Suprapubic skin (tissue), 4 donors: ENCODE measurements around the gene OCRL. TPM values are rescaled to one million over a fixed set of nuclear protein-coding genes. Genes with fewer than 3 reads are reported as not detected.

Experiments used
- DNase-seq, 2 donors: peaks; one replicate each; pipeline ENCODE4 v3.0.0-alpha.2; 2019; ENCODE audit warnings: low spot score in 2 of 2
- H3K27ac ChIP-seq: fragments of 200-600 bp; sonication (generic); one replicate; pipeline ENCODE4 v1.5.1; 2019
- H3K27me3 ChIP-seq: fragments of 200-600 bp; sonication (generic); one replicate; pipeline ENCODE4 v1.5.1; 2019
- H3K36me3 ChIP-seq: fragments of 200-600 bp; sonication (generic); one replicate; pipeline ENCODE4 v1.5.1; 2019
- H3K4me1 ChIP-seq: fragments of 200-600 bp; sonication (generic); one replicate; pipeline ENCODE4 v1.5.1; 2019
- H3K4me3 ChIP-seq: fragments of 200-600 bp; sonication (generic); one replicate; pipeline ENCODE4 v1.5.1; 2019; ENCODE audit warnings: mild to moderate bottlenecking
- H3K9me3 ChIP-seq: fragments of 200-600 bp; sonication (generic); one replicate; pipeline ENCODE4 v1.5.1; 2019
- CTCF ChIP-seq, 2 donors: fragments of 200-600 bp in 1 of 2; fragments of 450-650 bp in 1 of 2; sonication (generic) in 1 of 2; IDR thresholded peaks; one replicate each; pipeline ENCODE4 v1.5.1; 2016 to 2019; ENCODE audit warnings: antibody characterized with exemption in 2 of 2, mild to moderate bottlenecking in 1 of 2, moderate library complexity in 1 of 2
- EP300 ChIP-seq: sonication (generic); formaldehyde crosslinking; IDR thresholded peaks from one replicate; pipeline ENCODE4 v1.6.1; 2017; ENCODE audit warnings: antibody characterized with exemption
- POLR2A ChIP-seq, 2 donors: fragments of 450-650 bp; IDR thresholded peaks; one replicate each; pipeline ENCODE4 v1.6.1; 2017; ENCODE audit warnings: antibody characterized with exemption in 2 of 2, mild to moderate bottlenecking in 2 of 2, moderate library complexity in 2 of 2
- POLR2AphosphoS5 ChIP-seq, 3 donors: sonication (generic); formaldehyde crosslinking; IDR thresholded peaks; one replicate each; pipeline ENCODE4 v1.6.1; 2017; ENCODE audit warnings: antibody characterized with exemption in 3 of 3
- WGBS: methylation state at CpG from one replicate; pipeline ENCODE4 v1.1.5; 2018; 5-methylcytosine and 5-hydroxymethylcytosine counted together
- total RNA-seq, 4 donors: library from RNA; depleted of rRNA; stranded (reverse); fragments of >200 nt; gene quantifications; one replicate each; pipeline ENCODE4 v1.1.0, GENCODE V29; 2016

OCRL gene
- total RNA-seq, 4 donors from 2014 or later = 15.0 to 35.4 (median 16.3) TPM

DNA sequence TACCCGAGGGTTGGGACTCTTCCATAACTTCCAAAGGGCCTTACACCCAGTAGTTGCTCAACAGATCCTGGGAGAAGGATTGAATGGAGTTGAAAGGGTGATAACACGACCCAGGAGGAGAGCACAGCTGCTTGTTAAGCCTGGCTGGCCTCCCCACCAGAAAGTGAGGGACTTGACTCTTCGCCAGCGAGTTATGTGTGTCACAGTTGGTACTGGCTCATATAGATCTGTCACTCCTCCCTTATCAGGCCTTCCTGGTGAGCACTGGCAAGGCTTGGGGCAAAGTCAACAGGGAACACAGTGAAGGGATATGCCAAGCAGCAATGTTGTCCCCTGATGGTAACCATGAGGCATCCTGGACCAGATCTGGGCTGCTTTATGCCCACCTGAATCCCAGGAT lies 78.9 kb downstream of the OCRL start:
- Histone ChIP-seq H3K27ac (no peak overlapping the region), H3K36me3 (no peaks in the 10 kb centered on the region), H3K27me3 (no peaks in the 10 kb centered on the region), H3K9me3 (no peaks in the 10 kb centered on the region), H3K4me3 (no peak overlapping the region), H3K4me1 (no peaks in the 10 kb centered on the region)
- TF ChIP-seq EP300 (no peak), POLR2A (IDR thresholded peaks at IDR 0.05) (no peak), CTCF (IDR thresholded peaks at IDR 0.05) (no peak), POLR2AphosphoS5 (IDR thresholded peaks at IDR 0.05) (no peak)
- no peak for DNase-seq
- 70% methylated on average over 4 of the region's 4 CpGs for WGBS

DNA sequence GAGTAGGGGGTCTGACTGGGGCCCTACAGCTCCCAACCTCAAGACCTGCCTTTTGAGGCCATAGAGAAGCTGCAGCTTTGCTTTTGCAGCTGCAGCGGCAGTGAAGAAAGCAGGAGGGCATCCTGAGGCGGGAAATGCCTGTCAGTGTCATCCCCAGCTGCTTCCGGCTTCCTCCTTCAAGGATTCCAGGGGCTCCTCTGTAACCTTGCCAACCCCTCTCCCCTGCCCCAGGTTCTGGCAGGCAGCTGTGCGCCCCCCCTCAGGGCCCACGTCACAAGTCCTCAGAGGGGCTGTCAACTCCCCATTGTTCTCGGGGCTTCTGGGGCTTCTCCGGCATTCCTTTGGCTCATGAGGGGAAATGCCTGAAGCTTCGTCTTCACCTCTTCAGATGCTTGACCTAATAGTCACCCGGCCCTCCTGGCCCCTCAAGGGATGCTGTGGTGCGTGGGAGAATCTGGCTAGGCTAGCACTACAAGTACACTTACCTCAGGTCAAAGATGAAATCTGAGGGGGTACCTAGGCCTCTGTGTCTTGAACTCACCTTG lies 82.8 kb downstream of the OCRL start:
- TF ChIP-seq POLR2AphosphoS5 (IDR thresholded peaks at IDR 0.05) = no peak
- Histone ChIP-seq H3K4me1 (no peaks in the 10 kb centered on the region), H3K27me3 (no peaks in the 10 kb centered on the region), H3K4me3 (no peak overlapping the region), H3K9me3 (no peaks in the 10 kb centered on the region), H3K36me3 (no peaks in the 10 kb centered on the region), H3K27ac (no peak overlapping the region)
- WGBS = 79% methylated on average over 9 of the region's 10 CpGs
- no peak for DNase-seq

DNA sequence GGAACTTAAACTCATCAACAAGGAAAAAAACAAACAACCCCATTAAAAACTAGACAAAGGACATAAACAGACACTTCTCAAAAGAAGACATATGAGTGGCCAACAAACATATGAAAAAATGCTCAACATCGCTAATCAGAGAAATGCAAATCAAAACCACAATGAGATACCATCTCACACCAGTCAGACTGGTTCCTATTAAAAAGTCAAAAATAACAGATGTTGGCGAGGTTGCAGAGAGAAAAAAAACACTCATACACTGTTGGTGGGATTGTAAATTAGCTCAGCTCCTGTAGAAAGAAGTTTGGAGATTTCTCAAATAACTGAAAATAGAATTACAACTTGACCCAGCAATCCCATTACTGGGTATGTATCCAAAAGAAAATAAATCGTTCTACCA lies 86.0 kb downstream of the OCRL start:
- Histone ChIP-seq H3K27ac (no peak overlapping the region), H3K4me3 (no peak overlapping the region), H3K27me3 (no peaks in the 10 kb centered on the region), H3K36me3 (no peaks in the 10 kb centered on the region), H3K9me3 (no peaks in the 10 kb centered on the region), H3K4me1 (no peaks in the 10 kb centered on the region)
- 22% methylated on average over 3 of the region's 3 CpGs for WGBS
- DNase-seq = no peak
- TF ChIP-seq EP300 (no peak), POLR2A (IDR thresholded peaks at IDR 0.05) (no peak), CTCF (IDR thresholded peaks at IDR 0.05) (no peak), POLR2AphosphoS5 (IDR thresholded peaks at IDR 0.05) (no peak)

GRCh38 chrX:129629837-129630236 lies 89.8 kb downstream of the OCRL start:
- Histone ChIP-seq H3K9me3 (no peaks in the 10 kb centered on the region), H3K36me3 (no peaks in the 10 kb centered on the region), H3K27ac (no peak overlapping the region), H3K4me3 (no peak overlapping the region), H3K27me3 (no peaks in the 10 kb centered on the region), H3K4me1 (no peaks in the 10 kb centered on the region)
- WGBS = 66% methylated on average over 7 of the region's 7 CpGs
- TF ChIP-seq CTCF (IDR thresholded peaks at IDR 0.05) (no peak), EP300 (no peak), POLR2AphosphoS5 (IDR thresholded peaks at IDR 0.05) (no peak), POLR2A (IDR thresholded peaks at IDR 0.05) (no peak)
- DNase-seq = no peak

GRCh38 chrX:129631849-129632248 lies 91.8 kb downstream of the OCRL start:
- no peak for DNase-seq
- Histone ChIP-seq H3K4me3 (no peak overlapping the region), H3K27me3 (no peaks in the 10 kb centered on the region), H3K36me3 (no peaks in the 10 kb centered on the region), H3K4me1 (no peaks in the 10 kb centered on the region), H3K9me3 (no peaks in the 10 kb centered on the region), H3K27ac (no peak overlapping the region)
- no peak for TF ChIP-seq POLR2A (IDR thresholded peaks at IDR 0.05)
- TF ChIP-seq EP300 = no peak
- TF ChIP-seq POLR2AphosphoS5 (IDR thresholded peaks at IDR 0.05) = no peak
- no peak for TF ChIP-seq CTCF (IDR thresholded peaks at IDR 0.05)
- 73% methylated on average over 5 of the region's 5 CpGs for WGBS

DNA sequence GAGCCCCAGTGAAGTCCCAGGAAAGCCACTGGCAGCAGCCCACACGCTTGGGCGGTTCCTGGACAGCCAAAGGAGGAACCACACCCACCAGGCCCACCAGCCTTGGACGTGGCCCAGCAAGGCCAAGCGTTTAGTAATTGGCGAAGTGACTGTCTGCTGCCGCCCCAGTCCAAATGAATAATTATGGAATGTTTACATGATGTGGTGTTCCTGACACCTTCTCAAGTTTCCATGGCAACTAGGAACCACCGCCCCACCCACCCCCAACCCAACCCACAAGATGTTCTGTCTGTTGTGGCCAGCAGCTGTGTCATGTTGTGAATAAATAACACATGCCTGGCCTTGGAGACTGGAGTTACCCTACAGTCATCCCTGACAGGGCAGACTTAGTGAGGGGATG lies 92.4 kb downstream of the OCRL start:
- no peak for TF ChIP-seq POLR2AphosphoS5 (IDR thresholded peaks at IDR 0.05)
- TF ChIP-seq POLR2A (IDR thresholded peaks at IDR 0.05) = no peak
- TF ChIP-seq EP300 = no peak
- TF ChIP-seq CTCF (IDR thresholded peaks at IDR 0.05) = no peak
- no peaks in the 10 kb centered on the region for H3K9me3 ChIP-seq
- DNase-seq = no peak

More for the DNA sequence above, 92.4 kb downstream of the OCRL start:
- H3K4me3 ChIP-seq = no peak overlapping the region
- no peaks in the 10 kb centered on the region for H3K27me3 ChIP-seq
- no peak overlapping the region for H3K27ac ChIP-seq
- WGBS = 62% methylated on average over 7 of the region's 7 CpGs
- no peaks in the 10 kb centered on the region for H3K4me1 ChIP-seq
- no peaks in the 10 kb centered on the region for H3K36me3 ChIP-seq
